HG03571 (cell line): Measurements from ENCODE around the gene OARD1.

Experiments
- ATAC-seq: cut with Tn5 transposase; IDR thresholded peaks from one replicate; pipeline ENCODE4 v1.9.1; 2021; ENCODE audit not compliant: unreplicated experiment

OARD1 gene

GRCh38 chr6:41075651-41076626 is 3.8 kb upstream of the OARD1 start:
- no peak for ATAC-seq

GRCh38 chr6:41074692-41075436 is 2.7 kb upstream of the OARD1 start:
- ATAC-seq, result no peak

GRCh38 chr6:41073968-41074691 is 2.0 kb upstream of the OARD1 start:
- ATAC-seq, result no peak

- peak; percentile 24 for ATAC-seq
Observed at GRCh38 chr6:41073203-41073967, 1.2 kb upstream of the OARD1 start.

- ATAC-seq, result peak; percentile 61
Observed at GRCh38 chr6:41072836-41073202, 663 bp upstream of the OARD1 start, which contains the start of gene NFYA. TSS of gene NFYA (plus strand) at chr6:41072974. CDS start at chr6:41079090, 6,116 bp downstream.

GRCh38 chr6:41071501-41071922 is 644 bp downstream of the OARD1 start:
- ATAC-seq, result no peak

- no peak for ATAC-seq
Observed at GRCh38 chr6:41066867-41067304, 5.3 kb downstream of the OARD1 start.

- ATAC-seq, result no peak
Observed at GRCh38 chr6:41065550-41066026, 6.6 kb downstream of the OARD1 start.

- no peak for ATAC-seq
Observed at GRCh38 chr6:41064841-41065240, 7.3 kb downstream of the OARD1 start.

- no peak for ATAC-seq
Observed at GRCh38 chr6:41063884-41064285, 8.3 kb downstream of the OARD1 start.

GRCh38 chr6:41062056-41062455 is 10.1 kb downstream of the OARD1 start:
- no peak for ATAC-seq

- no peak for ATAC-seq
Observed at GRCh38 chr6:41061196-41061726, 10.9 kb downstream of the OARD1 start.

GRCh38 chr6:41059556-41059955 is 12.6 kb downstream of the OARD1 start:
- no peak for ATAC-seq

GRCh38 chr6:41058783-41059181 is 13.4 kb downstream of the OARD1 start:
- ATAC-seq, result no peak

GRCh38 chr6:41056768-41057490 is 15.2 kb downstream of the OARD1 start:
- no peak for ATAC-seq

GRCh38 chr6:41055149-41055548 is 17.0 kb downstream of the OARD1 start:
- no peak for ATAC-seq

- ATAC-seq, result no peak
Observed at GRCh38 chr6:41054511-41054910, 17.6 kb downstream of the OARD1 start.

- ATAC-seq, result no peak
Observed at GRCh38 chr6:41053041-41053440, 19.1 kb downstream of the OARD1 start, which contains the start of gene APOBEC2. TSS of gene APOBEC2 (plus strand) at chr6:41053202. CDS start at chr6:41053348, 146 bp downstream.

- no peak for ATAC-seq
Observed at GRCh38 chr6:41051873-41052272, 20.3 kb downstream of the OARD1 start.
